Measurements from ENCODE around the gene GATAD2B. TPM values are rescaled to one million over a fixed set of nuclear protein-coding genes. Genes with fewer than 3 reads are reported as not detected.
A peak's percentile ranks its signal among the peaks of the same experiment; 100 is the strongest.

The GATAD2B gene
- total RNA-seq, 1 donor from 2014 or later: 70.2 TPM

GRCh38 chr1:153960206-153960605 is 37.4 kb upstream of the GATAD2B start:
- H3K36me3 Mint-ChIP-seq (ENCODE audit: low read depth): peaks cover 27% of the 10 kb centered on the region
- intact Hi-C loops (cut with micrococcal nuclease): loop anchor here (10.0 kb wide), 1 partner anchor 415 kb away; the partner anchor contains the start of genes S100A3, S100A4 and S100A5
- H3K27ac Mint-ChIP-seq: no peak overlapping the region
- H3K9me3 Mint-ChIP-seq: no peaks in the 10 kb centered on the region
- H3K4me3 Mint-ChIP-seq (ENCODE audit: low read depth): no peak overlapping the region
- DNase-seq (ENCODE audit: low spot score): no peak
- peaks cover 53% of the 10 kb centered on the region for H3K4me1 Mint-ChIP-seq (ENCODE audit: low read depth)
- no peaks in the 10 kb centered on the region for H3K27me3 Mint-ChIP-seq (ENCODE audit: low read depth)

- no peaks in the 10 kb centered on the region for H3K27me3 Mint-ChIP-seq (ENCODE audit: low read depth)
- peaks cover 29% of the 10 kb centered on the region for H3K36me3 Mint-ChIP-seq (ENCODE audit: low read depth)
- peaks cover 53% of the 10 kb centered on the region for H3K4me1 Mint-ChIP-seq (ENCODE audit: low read depth)
- DNase-seq (ENCODE audit: low spot score): no peak
- no peak overlapping the region for H3K4me3 Mint-ChIP-seq (ENCODE audit: low read depth)
- no peaks in the 10 kb centered on the region for H3K9me3 Mint-ChIP-seq
- H3K27ac Mint-ChIP-seq: peak overlapping the region; percentile 50
- intact Hi-C loops (cut with micrococcal nuclease): no loop called here
These were observed 36.7 kb upstream of the GATAD2B start for GRCh38 chr1:153959454-153959853.

GRCh38 chr1:153958961-153959260 is 36.1 kb upstream of the GATAD2B start:
- intact Hi-C loops (cut with micrococcal nuclease): loop anchor here (1.0 kb wide), 3 partner anchors 8 to 36 kb away; partner anchors contain the start of genes CREB3L4 and DENND4B
- Mint-ChIP-seq H3K27me3 (ENCODE audit: low read depth) (no peaks in the 10 kb centered on the region), H3K4me1 (ENCODE audit: low read depth) (peaks cover 53% of the 10 kb centered on the region), H3K36me3 (ENCODE audit: low read depth) (peaks cover 34% of the 10 kb centered on the region), H3K9me3 (no peaks in the 10 kb centered on the region), H3K27ac (peak overlapping the region; percentile 94), H3K4me3 (ENCODE audit: low read depth) (peak overlapping the region; percentile 97)
- DNase-seq (ENCODE audit: low spot score): no peak

GRCh38 chr1:153958111-153958960 is 35.6 kb upstream of the GATAD2B start, which contains the start of gene CRTC2:
Gene CRTC2, minus strand, starts transcription at chr1:153958612. Its CDS starts 115 bp downstream, at chr1:153958497.
- H3K36me3 Mint-ChIP-seq (ENCODE audit: low read depth): peaks cover 38% of the 10 kb centered on the region
- H3K9me3 Mint-ChIP-seq: no peaks in the 10 kb centered on the region
- peaks cover 51% of the 10 kb centered on the region for H3K4me1 Mint-ChIP-seq (ENCODE audit: low read depth)
- intact Hi-C loops (cut with micrococcal nuclease): loop anchor here (1.0 kb wide), 3 partner anchors 9 to 35 kb away; partner anchors contain the start of genes CREB3L4 and DENND4B
- DNase-seq (ENCODE audit: low spot score): peak; percentile 96
- H3K27me3 Mint-ChIP-seq (ENCODE audit: low read depth): no peaks in the 10 kb centered on the region
- H3K27ac Mint-ChIP-seq: peak within 1 kb of the TSS; percentile 94
- peak within 1 kb of the TSS; percentile 97 for H3K4me3 Mint-ChIP-seq (ENCODE audit: low read depth)

- peak; percentile 39 for DNase-seq (ENCODE audit: low spot score)
- peaks cover 41% of the 10 kb centered on the region for H3K36me3 Mint-ChIP-seq (ENCODE audit: low read depth)
- H3K9me3 Mint-ChIP-seq: no peaks in the 10 kb centered on the region
- intact Hi-C loops (cut with micrococcal nuclease): loop anchor here (1.0 kb wide), 3 partner anchors 10 to 34 kb away; partner anchors contain the start of genes CREB3L4 and DENND4B
- H3K27ac Mint-ChIP-seq: peak overlapping the region; percentile 94
- no peaks in the 10 kb centered on the region for H3K27me3 Mint-ChIP-seq (ENCODE audit: low read depth)
- peak overlapping the region; percentile 97 for H3K4me3 Mint-ChIP-seq (ENCODE audit: low read depth)
- H3K4me1 Mint-ChIP-seq (ENCODE audit: low read depth): peaks cover 49% of the 10 kb centered on the region
These were observed 35.0 kb upstream of the GATAD2B start for GRCh38 chr1:153957744-153958110.

GRCh38 chr1:153956997-153957715 is 34.4 kb upstream of the GATAD2B start:
- DNase-seq (ENCODE audit: low spot score): no peak
- Mint-ChIP-seq H3K27ac (peak overlapping the region; percentile 94), H3K4me1 (ENCODE audit: low read depth) (peaks cover 44% of the 10 kb centered on the region), H3K9me3 (no peaks in the 10 kb centered on the region), H3K36me3 (ENCODE audit: low read depth) (peaks cover 46% of the 10 kb centered on the region), H3K4me3 (ENCODE audit: low read depth) (peak overlapping the region; percentile 97), H3K27me3 (ENCODE audit: low read depth) (no peaks in the 10 kb centered on the region)
- intact Hi-C loops (cut with micrococcal nuclease): no loop called here

- DNase-seq (ENCODE audit: low spot score): no peak
- Mint-ChIP-seq H3K4me3 (ENCODE audit: low read depth) (no peak overlapping the region), H3K9me3 (no peaks in the 10 kb centered on the region), H3K4me1 (ENCODE audit: low read depth) (peaks cover 33% of the 10 kb centered on the region), H3K27ac (peak overlapping the region; percentile 9), H3K27me3 (ENCODE audit: low read depth) (no peaks in the 10 kb centered on the region), H3K36me3 (ENCODE audit: low read depth) (peaks cover 55% of the 10 kb centered on the region)
- intact Hi-C loops (cut with micrococcal nuclease): no loop called here
These were observed 32.1 kb upstream of the GATAD2B start for GRCh38 chr1:153954826-153955225.

- intact Hi-C loops (cut with micrococcal nuclease): no loop called here
- no peak for DNase-seq (ENCODE audit: low spot score)
- H3K27ac Mint-ChIP-seq: peak overlapping the region; percentile 6
- H3K36me3 Mint-ChIP-seq (ENCODE audit: low read depth): peaks cover 57% of the 10 kb centered on the region
- no peaks in the 10 kb centered on the region for H3K27me3 Mint-ChIP-seq (ENCODE audit: low read depth)
- no peak overlapping the region for H3K4me3 Mint-ChIP-seq (ENCODE audit: low read depth)
- H3K4me1 Mint-ChIP-seq (ENCODE audit: low read depth): peaks cover 28% of the 10 kb centered on the region
- no peaks in the 10 kb centered on the region for H3K9me3 Mint-ChIP-seq
These were observed 31.1 kb upstream of the GATAD2B start for GRCh38 chr1:153953859-153954365.

- peaks cover 22% of the 10 kb centered on the region for H3K4me1 Mint-ChIP-seq (ENCODE audit: low read depth)
- no peaks in the 10 kb centered on the region for H3K27me3 Mint-ChIP-seq (ENCODE audit: low read depth)
- H3K27ac Mint-ChIP-seq: no peak overlapping the region
- no peak for DNase-seq (ENCODE audit: low spot score)
- H3K9me3 Mint-ChIP-seq: no peaks in the 10 kb centered on the region
- intact Hi-C loops (cut with micrococcal nuclease): no loop called here
- peaks cover 67% of the 10 kb centered on the region for H3K36me3 Mint-ChIP-seq (ENCODE audit: low read depth)
- no peak overlapping the region for H3K4me3 Mint-ChIP-seq (ENCODE audit: low read depth)
These were observed 29.0 kb upstream of the GATAD2B start for GRCh38 chr1:153951801-153952200.

GRCh38 chr1:153951183-153951582 is 28.4 kb upstream of the GATAD2B start:
- Mint-ChIP-seq H3K27me3 (ENCODE audit: low read depth) (no peaks in the 10 kb centered on the region), H3K27ac (no peak overlapping the region), H3K36me3 (ENCODE audit: low read depth) (peaks cover 68% of the 10 kb centered on the region), H3K4me1 (ENCODE audit: low read depth) (peaks cover 18% of the 10 kb centered on the region), H3K9me3 (no peaks in the 10 kb centered on the region), H3K4me3 (ENCODE audit: low read depth) (no peak overlapping the region)
- intact Hi-C loops (cut with micrococcal nuclease): no loop called here
- no peak for DNase-seq (ENCODE audit: low spot score)

GRCh38 chr1:153946622-153947241 is 24.0 kb upstream of the GATAD2B start, which contains the start of gene DENND4B:
Gene DENND4B, minus strand, starts transcription at chr1:153946718. Its CDS starts 2,344 bp downstream, at chr1:153944374.
- Mint-ChIP-seq H3K36me3 (ENCODE audit: low read depth) (peaks cover 71% of the 10 kb centered on the region), H3K27me3 (ENCODE audit: low read depth) (no peaks in the 10 kb centered on the region), H3K27ac (peak within 1 kb of the TSS; percentile 95), H3K4me3 (ENCODE audit: low read depth) (peak within 1 kb of the TSS; percentile 96), H3K4me1 (ENCODE audit: low read depth) (peaks cover 22% of the 10 kb centered on the region), H3K9me3 (no peaks in the 10 kb centered on the region)
- intact Hi-C loops (cut with micrococcal nuclease): loop anchor here (1.0 to 2.0 kb wide), 5 partner anchors 12 to 274 kb away; partner anchors contain the start of genes CRTC2 and UBAP2L
- peak; percentile 70 for DNase-seq (ENCODE audit: low spot score)
